HL-60 (cell line): ENCODE measurements around the gene HSDL1.

ENCODE experiments used
- DNase-seq, 2 experiments: peaks; one replicate each; pipeline ENCODE4 v3.0.0-alpha.2; 2010 to 2020; ENCODE audit warnings: low read depth in 1 of 2, low spot score in 1 of 2
- H3K27ac ChIP-seq: fragments of 250-450 bp; sonication (Bioruptor Pico); replicated peaks from 2 replicates; pipeline ENCODE4 v1.5.1; 2020; ENCODE audit warnings: mild to moderate bottlenecking, moderate library complexity
- H3K27me3 ChIP-seq: fragments of 250-450 bp; sonication (Bioruptor Pico); 2 replicates; pipeline ENCODE4 v1.5.1; 2021; ENCODE audit warnings: mild to moderate bottlenecking, moderate library complexity; ENCODE audit not compliant: insufficient read depth, poor library complexity, severe bottlenecking
- H3K4me3 ChIP-seq: replicated peaks from 2 replicates; pipeline ENCODE4 v1.5.1; 2011; ENCODE audit warnings: mild to moderate bottlenecking, control low read depth, low read length; ENCODE audit not compliant: insufficient read depth
- GABPA ChIP-seq: IDR thresholded peaks from 2 replicates; pipeline ENCODE4 v1.6.1; 2012; ENCODE audit warnings: low read depth
- POLR2AphosphoS5 ChIP-seq: IDR thresholded peaks from 2 replicates; pipeline ENCODE4 v1.6.1; 2012; ENCODE audit warnings: low read depth
- SPI1 ChIP-seq: IDR thresholded peaks from 2 replicates; pipeline ENCODE4 v1.6.1; 2012; ENCODE audit warnings: low read depth, mild to moderate bottlenecking, borderline replicate concordance
- TF ChIP-seq, protein P1 (sequence below): IDR thresholded peaks from 2 replicates; pipeline ENCODE4 v1.6.1; 2012; ENCODE audit warnings: low read depth; ENCODE audit not compliant: insufficient replicate concordance
- TF ChIP-seq, protein P2 (sequence below): IDR thresholded peaks from one replicate; pipeline ENCODE4 v1.5.1; 2011; ENCODE audit warnings: low read length, control low read depth, inconsistent platforms; ENCODE audit not compliant: insufficient read depth

Gene HSDL1

DNA sequence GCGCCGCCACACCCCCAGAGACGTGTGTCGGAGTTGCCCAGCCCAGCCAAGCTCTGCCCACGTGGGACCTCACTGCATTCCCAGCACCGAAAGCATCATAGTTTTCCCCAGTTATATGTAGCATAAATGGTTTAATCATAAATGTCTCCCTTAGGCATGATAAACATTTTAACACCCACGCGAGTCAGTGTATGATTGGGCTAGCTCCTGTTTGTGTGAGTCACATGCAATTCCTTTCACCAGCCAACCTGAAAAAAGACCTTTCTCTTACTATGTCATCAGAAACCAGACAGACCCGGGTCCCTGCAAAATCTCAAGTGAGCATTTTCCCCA, 32.7 kb upstream of the HSDL1 start:
- Histone ChIP-seq H3K4me3 (no peak overlapping the region), H3K27me3 (no peaks in the 10 kb centered on the region), H3K27ac (no peak overlapping the region)
- TF ChIP-seq GABPA (no peak), SPI1 (no peak), POLR2AphosphoS5 (no peak)
- TF ChIP-seq, protein P1, sequence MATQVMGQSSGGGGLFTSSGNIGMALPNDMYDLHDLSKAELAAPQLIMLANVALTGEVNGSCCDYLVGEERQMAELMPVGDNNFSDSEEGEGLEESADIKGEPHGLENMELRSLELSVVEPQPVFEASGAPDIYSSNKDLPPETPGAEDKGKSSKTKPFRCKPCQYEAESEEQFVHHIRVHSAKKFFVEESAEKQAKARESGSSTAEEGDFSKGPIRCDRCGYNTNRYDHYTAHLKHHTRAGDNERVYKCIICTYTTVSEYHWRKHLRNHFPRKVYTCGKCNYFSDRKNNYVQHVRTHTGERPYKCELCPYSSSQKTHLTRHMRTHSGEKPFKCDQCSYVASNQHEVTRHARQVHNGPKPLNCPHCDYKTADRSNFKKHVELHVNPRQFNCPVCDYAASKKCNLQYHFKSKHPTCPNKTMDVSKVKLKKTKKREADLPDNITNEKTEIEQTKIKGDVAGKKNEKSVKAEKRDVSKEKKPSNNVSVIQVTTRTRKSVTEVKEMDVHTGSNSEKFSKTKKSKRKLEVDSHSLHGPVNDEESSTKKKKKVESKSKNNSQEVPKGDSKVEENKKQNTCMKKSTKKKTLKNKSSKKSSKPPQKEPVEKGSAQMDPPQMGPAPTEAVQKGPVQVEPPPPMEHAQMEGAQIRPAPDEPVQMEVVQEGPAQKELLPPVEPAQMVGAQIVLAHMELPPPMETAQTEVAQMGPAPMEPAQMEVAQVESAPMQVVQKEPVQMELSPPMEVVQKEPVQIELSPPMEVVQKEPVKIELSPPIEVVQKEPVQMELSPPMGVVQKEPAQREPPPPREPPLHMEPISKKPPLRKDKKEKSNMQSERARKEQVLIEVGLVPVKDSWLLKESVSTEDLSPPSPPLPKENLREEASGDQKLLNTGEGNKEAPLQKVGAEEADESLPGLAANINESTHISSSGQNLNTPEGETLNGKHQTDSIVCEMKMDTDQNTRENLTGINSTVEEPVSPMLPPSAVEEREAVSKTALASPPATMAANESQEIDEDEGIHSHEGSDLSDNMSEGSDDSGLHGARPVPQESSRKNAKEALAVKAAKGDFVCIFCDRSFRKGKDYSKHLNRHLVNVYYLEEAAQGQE: no peak
- TF ChIP-seq, protein P2, sequence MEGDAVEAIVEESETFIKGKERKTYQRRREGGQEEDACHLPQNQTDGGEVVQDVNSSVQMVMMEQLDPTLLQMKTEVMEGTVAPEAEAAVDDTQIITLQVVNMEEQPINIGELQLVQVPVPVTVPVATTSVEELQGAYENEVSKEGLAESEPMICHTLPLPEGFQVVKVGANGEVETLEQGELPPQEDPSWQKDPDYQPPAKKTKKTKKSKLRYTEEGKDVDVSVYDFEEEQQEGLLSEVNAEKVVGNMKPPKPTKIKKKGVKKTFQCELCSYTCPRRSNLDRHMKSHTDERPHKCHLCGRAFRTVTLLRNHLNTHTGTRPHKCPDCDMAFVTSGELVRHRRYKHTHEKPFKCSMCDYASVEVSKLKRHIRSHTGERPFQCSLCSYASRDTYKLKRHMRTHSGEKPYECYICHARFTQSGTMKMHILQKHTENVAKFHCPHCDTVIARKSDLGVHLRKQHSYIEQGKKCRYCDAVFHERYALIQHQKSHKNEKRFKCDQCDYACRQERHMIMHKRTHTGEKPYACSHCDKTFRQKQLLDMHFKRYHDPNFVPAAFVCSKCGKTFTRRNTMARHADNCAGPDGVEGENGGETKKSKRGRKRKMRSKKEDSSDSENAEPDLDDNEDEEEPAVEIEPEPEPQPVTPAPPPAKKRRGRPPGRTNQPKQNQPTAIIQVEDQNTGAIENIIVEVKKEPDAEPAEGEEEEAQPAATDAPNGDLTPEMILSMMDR: no peak
- no peak for DNase-seq

DNA sequence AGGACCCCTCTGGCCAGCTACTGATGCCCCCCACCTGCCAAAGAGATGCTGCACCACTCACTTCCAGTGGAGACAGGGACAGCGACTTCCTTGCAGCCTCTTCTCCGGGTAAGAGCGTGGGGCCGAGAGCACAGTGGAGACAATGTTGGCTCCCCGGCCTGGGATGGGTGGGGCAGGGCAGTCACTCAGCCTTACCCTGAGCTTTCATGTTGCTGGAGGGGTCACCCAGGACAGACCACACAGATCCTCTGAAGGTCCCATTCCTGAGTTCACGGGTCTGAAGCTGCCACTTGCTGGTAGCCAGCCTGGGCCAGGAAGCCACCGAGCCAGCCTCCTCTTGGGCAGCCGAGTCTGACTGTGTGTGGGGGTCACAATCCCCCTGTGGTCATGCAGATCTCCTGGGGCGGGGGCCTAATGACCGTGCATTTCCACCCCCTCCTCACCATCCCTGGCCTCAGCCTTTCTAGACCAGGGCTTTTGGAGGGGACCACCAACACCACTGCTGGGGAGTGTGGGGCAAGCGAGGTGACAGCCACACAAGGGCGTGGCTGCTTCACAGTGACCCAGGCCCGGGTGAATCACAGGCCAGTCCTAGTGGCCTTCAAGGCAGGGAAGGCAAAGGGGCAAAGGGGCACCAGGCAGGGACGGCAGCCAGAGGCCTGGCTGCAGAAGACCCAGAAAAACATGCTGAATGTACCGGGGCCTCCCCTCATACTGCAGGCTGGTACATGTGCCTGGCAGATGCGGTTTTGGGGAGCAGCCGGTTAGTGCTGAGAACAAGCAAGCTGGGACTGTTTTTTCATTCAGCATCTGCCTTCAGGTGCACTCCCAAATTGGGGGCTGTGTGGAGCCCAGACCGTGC, 31.4 kb upstream of the HSDL1 start:
- H3K27me3 ChIP-seq: no peaks in the 10 kb centered on the region
- peak overlapping the region; percentile 75 for H3K27ac ChIP-seq
- peak in 1 of 2 experiments; percentile 7 for DNase-seq
- no peak overlapping the region for H3K4me3 ChIP-seq
- TF ChIP-seq SPI1 (no peak), GABPA (no peak)
- TF ChIP-seq, protein P1: no peak
- TF ChIP-seq, protein P2: no peak

DNA sequence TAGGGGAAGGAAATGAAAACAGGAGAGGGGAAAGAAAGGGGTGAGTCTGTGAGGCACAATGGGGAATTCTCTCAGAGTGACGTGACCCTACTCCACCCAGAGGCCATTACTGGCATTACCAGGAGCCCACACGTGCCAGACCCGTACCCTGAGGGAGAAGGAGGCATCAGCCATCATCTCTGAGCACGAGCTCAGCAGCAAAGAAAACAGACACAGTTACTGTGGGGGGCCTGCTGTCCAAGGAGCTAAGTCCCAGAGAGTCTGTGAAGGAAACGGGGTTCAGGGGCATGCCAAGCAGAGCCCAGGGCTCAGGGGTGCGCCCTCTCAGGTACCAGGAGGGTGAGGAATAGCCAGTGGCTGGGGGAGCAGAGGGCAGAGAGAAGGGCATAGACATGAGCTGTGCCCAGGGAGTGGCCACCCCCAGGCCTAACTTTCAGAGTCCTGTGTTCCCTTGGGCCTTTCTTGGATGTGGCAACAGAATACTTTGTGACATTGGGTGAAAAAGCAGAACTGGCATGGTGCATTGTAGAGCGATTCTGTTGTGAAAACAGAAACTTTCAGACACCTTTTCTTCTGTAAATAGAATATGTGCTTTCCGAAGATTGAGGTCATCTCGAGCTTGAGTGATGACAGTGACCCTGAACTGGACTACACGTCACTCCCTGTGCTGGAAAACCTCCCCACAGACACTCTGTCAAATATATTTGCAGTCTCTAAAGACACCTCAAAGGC, 30.5 kb upstream of the HSDL1 start:
- peak overlapping the region; percentile 75 for H3K27ac ChIP-seq
- DNase-seq: peak; percentile 41 to 80
- TF ChIP-seq GABPA: no peak
- peak; percentile 96 for TF ChIP-seq SPI1
- TF ChIP-seq, protein P1: no peak
- TF ChIP-seq POLR2AphosphoS5: no peak
- TF ChIP-seq, protein P2: peak; percentile 84
- H3K27me3 ChIP-seq: no peaks in the 10 kb centered on the region
- H3K4me3 ChIP-seq: no peak overlapping the region
